CD4-positive, alpha-beta T cell treated with Interleukin-17A for 1 hour (primary cell): ENCODE data around the gene DDX1.

Source experiments
- DNase-seq: peaks from one replicate; pipeline ENCODE4 v3.0.0-alpha.2; 2020

Gene DDX1

DNA sequence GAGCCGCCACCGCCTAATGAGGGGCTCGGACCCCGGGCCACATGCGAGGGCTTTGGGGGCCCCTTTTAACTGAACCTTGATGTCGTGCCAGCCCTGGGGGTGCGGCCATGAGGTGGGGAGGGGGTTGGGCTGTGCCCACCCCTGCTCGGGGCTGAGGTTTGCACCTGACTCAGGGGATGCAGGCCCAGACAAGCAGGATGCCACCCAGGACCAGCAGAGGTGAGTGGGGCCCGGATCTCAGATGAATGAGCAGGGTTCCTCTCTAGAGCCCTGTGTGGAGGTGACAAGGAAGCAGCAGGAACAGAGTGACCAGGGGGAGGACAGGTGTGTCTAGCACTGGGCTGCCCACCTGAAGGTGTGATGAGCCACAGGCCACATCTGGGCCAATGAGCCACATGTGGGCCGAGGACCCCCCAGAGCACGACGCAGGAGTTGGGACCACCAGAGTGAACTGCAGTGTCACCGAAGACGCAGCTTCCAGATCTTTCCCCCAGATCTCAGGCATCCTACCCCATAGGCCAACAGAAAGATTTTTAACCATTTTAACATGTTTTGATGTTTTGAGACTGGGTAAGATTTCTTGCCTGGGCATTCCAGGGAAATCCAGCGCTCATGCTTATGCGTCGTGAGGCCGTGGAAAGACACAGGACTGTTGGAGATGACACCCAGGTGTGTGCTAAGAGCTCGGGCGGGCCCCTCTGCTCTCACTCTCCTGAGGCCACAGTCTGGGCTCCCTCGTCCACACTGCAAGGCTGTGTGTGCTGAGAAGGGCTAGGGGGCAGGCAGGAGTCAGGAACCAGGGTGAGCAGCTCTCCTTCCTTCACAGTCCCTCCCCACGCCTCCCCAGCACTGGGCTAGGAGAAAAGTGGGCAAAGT, 73.6 kb downstream of the DDX1 start:
- no peak for DNase-seq

GRCh38 chr2:15665943-15666460, 74.3 kb downstream of the DDX1 start:
- no peak for DNase-seq

DNA sequence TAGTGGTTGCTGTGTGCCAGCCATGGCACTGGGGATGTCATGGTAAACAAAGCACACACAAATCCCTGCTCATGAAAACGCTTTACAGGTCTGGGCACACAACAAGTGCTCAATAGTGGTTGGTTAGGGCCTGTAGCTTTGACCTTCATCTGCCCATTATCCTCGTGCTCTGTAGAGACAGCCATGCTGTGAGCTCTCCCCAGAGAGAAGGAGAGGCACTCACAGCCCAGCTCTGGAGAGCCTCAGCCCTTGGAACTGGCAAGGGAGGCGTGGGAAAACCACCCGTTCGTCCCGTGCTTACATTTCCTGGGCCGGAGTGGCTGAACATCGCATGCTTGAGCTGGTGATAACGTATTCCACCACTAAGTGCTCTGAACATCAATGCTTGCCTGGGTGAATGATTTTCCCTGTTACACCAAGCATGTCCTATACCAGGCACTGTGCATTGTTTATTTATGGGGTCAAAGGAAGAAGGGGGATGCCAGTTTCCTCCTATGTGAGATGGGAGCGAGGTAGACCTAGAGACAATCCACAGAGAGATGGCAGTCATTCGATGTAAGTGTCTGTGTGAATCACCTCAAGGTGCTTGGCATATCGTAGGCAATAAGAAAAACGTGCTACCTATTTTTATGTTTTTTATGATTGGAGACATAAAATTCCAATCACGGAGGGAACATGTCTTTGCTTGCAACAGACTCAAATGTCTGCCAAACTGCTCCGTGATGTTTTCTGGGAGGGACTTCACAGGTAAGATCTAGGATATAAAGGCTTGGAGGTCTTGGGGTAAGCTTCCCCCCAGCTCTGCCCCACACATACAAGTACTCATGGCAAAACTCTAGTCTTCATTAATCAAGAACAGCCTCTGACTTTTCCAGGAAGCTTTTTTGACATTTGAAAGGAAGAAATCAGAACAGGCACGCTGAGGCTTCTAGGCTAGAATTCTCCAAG, 75.5 kb downstream of the DDX1 start:
- no peak for DNase-seq

DNA sequence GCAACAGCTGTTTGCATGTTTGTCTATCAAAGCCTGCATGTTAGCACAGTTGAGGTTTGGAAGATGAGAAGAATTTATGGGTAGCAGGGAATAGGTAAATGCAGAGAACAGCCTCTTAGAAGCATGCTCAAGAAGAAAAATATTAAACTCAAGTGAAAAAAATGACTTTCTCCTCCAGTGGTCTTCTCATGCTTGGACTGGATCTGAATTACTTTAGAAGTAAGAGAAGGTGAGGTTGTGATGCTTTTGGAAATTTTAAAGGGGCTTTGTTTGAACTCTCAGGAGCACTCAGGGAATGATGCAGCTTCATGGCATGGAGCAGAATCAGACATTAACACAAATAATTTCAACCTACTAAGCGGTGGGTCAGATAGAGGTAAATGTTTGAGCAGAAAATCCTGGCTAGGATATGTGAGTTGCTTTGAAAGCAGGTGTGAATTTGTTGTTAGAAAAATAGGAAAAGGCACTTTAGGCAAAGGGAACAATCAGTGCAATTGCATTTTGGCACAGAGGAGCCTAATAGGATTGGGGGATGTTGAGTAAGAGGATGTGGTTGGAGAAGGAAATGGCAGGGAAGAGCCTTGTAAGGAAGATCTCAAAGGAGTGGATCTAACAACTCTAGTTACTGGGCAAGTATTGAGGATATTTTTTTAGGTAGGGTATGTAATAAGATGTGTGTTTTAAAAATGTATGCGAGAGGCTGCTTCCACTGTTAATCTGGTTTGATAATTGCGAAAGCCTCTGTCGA, 76.3 kb downstream of the DDX1 start:
- no peak for DNase-seq

GRCh38 chr2:15668611-15669305, 77.1 kb downstream of the DDX1 start:
- no peak for DNase-seq

- DNase-seq = no peak
Observed at GRCh38 chr2:15669375-15669910, 77.8 kb downstream of the DDX1 start.

DNA sequence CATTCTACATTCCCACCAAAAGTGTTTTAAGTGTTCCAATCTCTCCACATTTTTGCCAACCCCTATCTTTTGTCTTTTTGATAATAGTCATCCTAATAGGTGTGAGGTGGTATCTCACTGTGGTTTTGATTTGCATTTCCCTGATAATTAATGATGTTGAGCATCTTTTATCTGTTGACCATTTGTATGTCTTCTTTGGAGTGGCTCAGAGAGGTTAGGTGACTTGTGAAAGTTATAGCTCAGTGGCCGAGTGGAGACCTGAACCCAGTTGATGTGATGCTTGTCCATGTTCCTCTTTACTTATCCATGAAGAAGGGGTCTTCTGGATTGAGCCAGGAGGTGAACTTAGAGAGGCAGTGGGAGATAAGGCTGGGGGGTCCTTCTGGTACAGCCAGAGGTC, 78.8 kb downstream of the DDX1 start:
- DNase-seq = no peak

DNA sequence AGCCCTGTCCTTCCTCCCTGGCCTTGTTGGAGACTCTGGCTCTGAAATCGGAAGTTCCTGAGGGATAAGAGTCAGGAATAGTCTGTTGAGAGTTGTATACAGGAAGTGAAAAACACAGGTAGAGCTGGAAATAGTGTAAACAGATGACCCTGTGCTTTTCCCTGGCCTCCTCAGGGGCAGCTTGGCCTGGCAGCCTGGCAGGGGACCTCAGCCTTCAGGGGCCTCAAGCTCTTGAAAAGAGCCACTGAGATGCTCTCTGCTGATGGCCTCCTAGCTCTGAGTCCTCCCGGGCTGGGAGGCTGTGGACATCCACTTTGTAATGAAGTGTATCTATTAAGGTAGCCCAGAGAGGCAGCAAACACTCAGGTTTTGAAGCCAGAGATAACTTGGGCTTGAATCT, 79.3 kb downstream of the DDX1 start:
- DNase-seq = no peak

- no peak for DNase-seq
Observed at GRCh38 chr2:15671409-15671808, 79.7 kb downstream of the DDX1 start.

DNA sequence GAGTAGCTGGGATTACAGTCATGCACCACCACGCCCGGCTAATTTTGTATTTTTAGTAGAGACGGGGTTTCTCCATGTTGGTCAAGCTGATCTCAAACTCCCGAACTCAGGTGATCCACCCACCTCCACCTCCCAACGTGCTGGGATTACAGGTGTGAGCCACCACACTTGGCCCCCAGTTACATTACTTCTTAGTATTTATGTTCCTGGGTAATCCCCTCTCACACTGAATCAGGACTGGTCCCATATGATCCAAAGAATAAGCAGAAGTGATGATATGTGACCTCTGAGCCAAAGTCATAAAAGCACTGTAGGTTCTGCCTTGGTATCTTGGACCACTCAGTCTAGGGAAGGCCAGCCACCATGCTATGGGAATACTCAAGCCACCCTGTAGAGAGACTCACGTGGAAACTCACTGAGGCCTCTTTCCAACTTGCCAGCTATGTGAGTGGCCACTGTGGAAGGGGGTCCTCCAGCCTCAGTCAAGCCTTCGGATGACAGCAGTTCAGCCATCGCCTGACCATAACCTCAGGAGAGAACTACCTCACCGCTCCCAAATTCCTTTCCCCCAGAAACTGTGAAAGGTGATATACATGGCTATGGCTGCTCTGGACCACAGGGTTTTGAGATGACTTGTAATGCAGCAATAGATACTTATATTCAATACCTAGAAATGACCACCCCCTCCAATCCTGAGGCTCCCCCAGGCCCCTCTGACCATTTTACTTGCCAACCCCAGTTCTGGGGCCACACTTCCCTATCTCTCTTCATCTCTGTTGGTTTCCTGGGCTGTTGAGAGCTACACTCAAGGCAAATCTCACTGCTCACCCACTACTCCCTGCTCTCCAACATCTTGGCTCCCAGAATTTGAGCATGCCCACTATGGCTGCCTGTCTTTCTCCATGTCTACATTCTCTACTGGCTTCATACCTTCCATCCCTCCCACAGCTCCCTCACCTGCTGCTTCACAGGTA, 80.5 kb downstream of the DDX1 start:
- DNase-seq = no peak

GRCh38 chr2:15672961-15673918, 81.6 kb downstream of the DDX1 start:
- no peak for DNase-seq

DNA sequence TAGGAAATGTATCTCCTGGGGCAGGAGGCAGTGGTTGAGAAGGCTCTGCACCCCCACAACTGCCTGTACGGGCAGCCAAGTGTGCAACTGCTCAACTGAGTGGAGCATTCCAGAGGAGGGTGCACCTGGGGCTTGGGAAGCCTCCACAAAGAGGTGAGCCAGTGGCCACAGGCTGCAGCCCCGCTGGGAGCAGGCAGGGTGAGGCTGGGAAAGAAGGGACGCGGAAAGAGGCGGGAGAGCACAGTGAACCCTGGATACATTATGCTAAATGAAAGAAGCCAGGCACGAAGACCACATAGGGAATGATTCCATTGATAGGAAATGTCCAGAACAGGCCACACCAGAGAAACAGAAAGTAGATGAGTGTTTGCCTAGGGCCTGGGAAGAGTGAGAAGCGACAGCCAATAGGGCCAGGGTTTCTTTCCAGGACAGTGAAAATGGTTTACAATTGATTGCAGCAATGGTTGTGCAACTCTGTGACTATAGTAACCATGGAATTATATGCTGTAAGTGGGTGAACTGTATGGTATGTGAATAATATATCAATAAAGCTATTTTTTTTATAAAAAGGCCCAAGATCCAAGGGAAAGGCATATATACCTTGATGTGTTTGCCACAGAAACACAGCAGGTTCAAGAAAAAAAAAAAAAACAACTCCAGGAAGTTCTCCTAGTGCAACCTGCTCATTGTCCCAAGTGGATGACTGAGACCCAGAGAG, 82.4 kb downstream of the DDX1 start:
- no peak for DNase-seq

GRCh38 chr2:15674637-15675455, 83.2 kb downstream of the DDX1 start:
- DNase-seq = no peak

DNA sequence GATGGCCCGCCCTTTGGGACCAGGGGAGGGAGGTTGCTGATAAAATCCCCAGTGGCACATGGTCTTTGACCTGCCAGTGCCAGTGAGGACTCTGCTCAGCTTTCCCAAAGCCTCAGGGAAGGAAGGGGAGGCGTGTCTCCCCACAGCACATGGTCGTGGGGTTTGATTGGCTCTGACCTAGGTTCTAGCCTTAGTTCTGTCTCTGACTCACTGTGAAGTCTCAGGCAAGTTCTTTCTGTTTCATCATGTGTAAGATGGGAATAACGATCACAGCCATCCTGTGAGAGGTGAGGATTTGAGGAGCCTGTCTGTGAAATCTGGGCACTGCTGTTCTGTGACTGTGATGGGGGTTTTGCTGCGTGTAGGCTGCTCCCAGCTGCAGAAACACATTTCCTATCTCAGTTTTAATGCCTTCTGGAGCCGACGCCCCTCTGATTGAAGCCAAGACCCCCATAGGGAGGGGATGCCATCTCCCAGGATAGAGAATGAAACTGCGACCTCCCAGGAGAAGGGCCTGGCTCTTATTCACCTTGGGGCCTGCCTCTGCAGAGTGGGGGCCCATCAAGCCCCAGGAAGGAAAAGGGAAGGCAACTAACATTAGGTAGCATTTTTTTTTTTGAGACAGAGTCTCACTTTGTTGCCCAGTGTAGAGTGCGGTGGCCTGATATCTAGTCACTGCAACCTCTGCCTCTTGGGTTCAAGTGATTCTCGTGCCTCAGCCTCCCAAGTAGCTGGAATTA, 84.0 kb downstream of the DDX1 start:
- no peak for DNase-seq

DNA sequence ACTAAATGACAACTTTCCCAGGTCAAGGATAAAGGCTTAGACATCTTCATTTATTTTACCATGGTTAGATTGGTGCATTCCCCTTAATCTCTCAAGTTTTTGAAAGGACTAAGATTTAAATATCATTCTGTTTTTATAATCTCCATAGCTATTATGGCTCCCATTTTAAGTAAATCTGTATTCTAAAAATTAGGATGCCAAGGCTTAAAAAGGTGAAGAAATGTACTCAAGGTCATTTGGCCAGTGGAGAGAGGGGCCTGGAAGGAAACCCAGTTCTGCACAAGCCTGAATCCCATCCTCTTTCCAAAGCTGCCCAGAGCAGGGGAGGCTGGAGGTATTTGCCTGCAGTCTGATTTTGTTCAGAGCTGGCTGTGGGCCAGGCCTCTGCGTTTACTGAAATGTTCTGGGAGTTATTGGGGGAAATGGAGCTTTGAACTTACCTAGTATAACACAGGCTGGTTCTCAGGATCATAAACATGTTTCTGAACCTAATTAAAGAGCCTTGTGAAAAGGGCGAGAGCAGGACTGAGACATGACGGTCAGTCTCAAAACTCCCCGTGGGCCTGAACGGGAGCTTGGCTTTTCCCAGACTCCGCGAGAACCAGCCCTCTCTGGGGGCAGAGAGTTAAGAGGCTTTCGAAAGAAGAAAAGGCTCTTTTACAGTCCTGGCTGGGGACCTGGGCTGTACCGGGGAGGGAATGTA, 85.6 kb downstream of the DDX1 start:
- no peak for DNase-seq

DNA sequence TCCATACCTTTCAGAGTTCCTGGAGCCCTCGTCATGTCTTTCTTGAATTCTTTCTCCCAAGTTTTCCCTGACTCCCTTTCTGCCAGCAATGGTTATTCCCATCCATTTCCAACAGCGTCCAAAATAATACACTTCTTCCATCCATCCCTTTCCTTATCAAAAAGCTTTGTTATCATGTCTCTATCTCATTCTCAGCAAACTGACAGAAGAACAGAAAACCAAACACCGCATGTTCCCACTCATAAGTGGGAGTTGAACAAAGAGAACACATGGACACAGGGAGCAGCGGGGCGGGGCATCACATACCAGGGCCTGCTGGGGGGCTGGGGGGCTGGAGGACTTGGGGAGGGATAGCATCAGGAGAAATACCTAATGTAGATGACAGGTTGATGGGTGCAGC, 86.7 kb downstream of the DDX1 start:
- no peak for DNase-seq
